Kidney (tissue), 14 donors: ENCODE data around the gene C1QL2. TPM values are rescaled to one million over a fixed set of nuclear protein-coding genes. Genes with fewer than 3 reads are reported as not detected.

Experiments used
- DNase-seq, 5 donors: peaks; one replicate each; pipeline ENCODE4 v3.0.0-alpha.2; 2013 to 2020
- FAIRE-seq: peaks from 2 replicates; lab custom pipeline; 2012; peaks lifted over from hg19 to GRCh38; lab: Jason Lieb, UNC
- H3K27ac ChIP-seq, 2 donors: one replicate each; pipeline ENCODE4 v1.7.0; 2013; ENCODE audit warnings: low read depth in 2 of 2, low read length in 2 of 2, inconsistent platforms in 1 of 2
- H3K27me3 ChIP-seq: one replicate; pipeline ENCODE4 v1.7.1; 2013; ENCODE audit warnings: low read length, inconsistent platforms; ENCODE audit not compliant: control insufficient read depth, insufficient read depth
- H3K36me3 ChIP-seq, 3 donors: one replicate each; pipeline versions ENCODE4 v1.7.0 to v1.7.1; 2013; ENCODE audit warnings: low read length in 3 of 3, control low read depth in 1 of 3, inconsistent platforms in 1 of 3; ENCODE audit not compliant: insufficient read depth in 3 of 3, control insufficient read depth in 2 of 3
- H3K4me1 ChIP-seq, 3 donors: one replicate each; pipeline versions ENCODE4 v1.7.0 to v1.7.1; 2013; ENCODE audit warnings: low read length in 3 of 3, inconsistent platforms in 1 of 3, low read depth in 1 of 3; ENCODE audit not compliant: control insufficient read depth in 2 of 3, insufficient read depth in 2 of 3
- H3K4me3 ChIP-seq, 3 donors: one replicate each; pipeline versions ENCODE4 v1.7.0 to v1.8.1; 2013; ENCODE audit warnings: low read length in 3 of 3, control low read depth in 1 of 3, inconsistent platforms in 1 of 3
- H3K9ac ChIP-seq, 3 donors: one replicate each; pipeline versions ENCODE4 v1.7.0 to v1.7.1; 2013; ENCODE audit warnings: low read length in 3 of 3, control low read depth in 1 of 3, inconsistent platforms in 1 of 3
- H3K9me3 ChIP-seq, 3 donors: one replicate each; pipeline versions ENCODE4 v1.7.0 to v1.7.1; 2013; ENCODE audit warnings: low read length in 3 of 3, control low read depth in 1 of 3, inconsistent platforms in 1 of 3; ENCODE audit not compliant: control insufficient read depth in 2 of 3, insufficient read depth in 1 of 3
- intact Hi-C: fragments of 100-400 bp; cut with DNase I; formaldehyde crosslinking; loops from one replicate; pipeline ENCODE4 v1.11.1; 2022
- polyA plus RNA-seq: library from polyadenylated mRNA; stranded (reverse); fragments of 350-450 nt; fragmentation: Illumina TruSeq; extraction: RNeasy Lipid Tissue Mini Kit (QIAGEN cat#74804); gene quantifications from one replicate; pipeline ENCODE4 v1.2.3, GENCODE V29; 2014; ENCODE audit warnings: low read depth, low replicate concordance; ENCODE audit not compliant: insufficient read depth
- total RNA-seq: library from RNA; stranded (reverse); fragmentation: NEBNext Ultra II Directional; extraction: Animal tissue kit (Norgen Biotek cat#: 25700); gene quantifications from one replicate; pipeline ENCODE4 v1.2.1, GENCODE V29; 2021
- TF ChIP-seq, protein P1 (sequence below): IDR thresholded peaks from 3 replicates; pipeline ENCODE4 v1.5.1; 2012; ENCODE audit warnings: mild to moderate bottlenecking, moderate library complexity, borderline replicate concordance; ENCODE audit not compliant: insufficient read depth; ENCODE audit errors: extremely low read depth
- donor health status: control.
- donor health status: control.
- donor health status: control.
- donor health status: control.
- donor health status: control.
- donor health status: DM: yes; HTN: yes; CAD: no.
- donor health status: Normal renal cell carcinoma (clear cell type).

Gene C1QL2
- total and polyA plus RNA-seq, 2 donors from 2014 or later = not detected

GRCh38 chr2:119197126-119197405 lies 38.5 kb upstream of the C1QL2 start:
- DNase-seq (no peak), FAIRE-seq (no peak)
- Histone ChIP-seq H3K4me1 (no peaks in the 10 kb centered on the region), H3K27ac (no peak overlapping the region), H3K36me3 (no peaks in the 10 kb centered on the region), H3K27me3 (no peaks in the 10 kb centered on the region), H3K4me3 (no peak overlapping the region), H3K9me3 (no peaks in the 10 kb centered on the region), H3K9ac (no peak overlapping the region)
- intact Hi-C loops = no loop called here
- TF ChIP-seq, protein P1, sequence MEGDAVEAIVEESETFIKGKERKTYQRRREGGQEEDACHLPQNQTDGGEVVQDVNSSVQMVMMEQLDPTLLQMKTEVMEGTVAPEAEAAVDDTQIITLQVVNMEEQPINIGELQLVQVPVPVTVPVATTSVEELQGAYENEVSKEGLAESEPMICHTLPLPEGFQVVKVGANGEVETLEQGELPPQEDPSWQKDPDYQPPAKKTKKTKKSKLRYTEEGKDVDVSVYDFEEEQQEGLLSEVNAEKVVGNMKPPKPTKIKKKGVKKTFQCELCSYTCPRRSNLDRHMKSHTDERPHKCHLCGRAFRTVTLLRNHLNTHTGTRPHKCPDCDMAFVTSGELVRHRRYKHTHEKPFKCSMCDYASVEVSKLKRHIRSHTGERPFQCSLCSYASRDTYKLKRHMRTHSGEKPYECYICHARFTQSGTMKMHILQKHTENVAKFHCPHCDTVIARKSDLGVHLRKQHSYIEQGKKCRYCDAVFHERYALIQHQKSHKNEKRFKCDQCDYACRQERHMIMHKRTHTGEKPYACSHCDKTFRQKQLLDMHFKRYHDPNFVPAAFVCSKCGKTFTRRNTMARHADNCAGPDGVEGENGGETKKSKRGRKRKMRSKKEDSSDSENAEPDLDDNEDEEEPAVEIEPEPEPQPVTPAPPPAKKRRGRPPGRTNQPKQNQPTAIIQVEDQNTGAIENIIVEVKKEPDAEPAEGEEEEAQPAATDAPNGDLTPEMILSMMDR = no peak

GRCh38 chr2:119196301-119197125 lies 38.0 kb upstream of the C1QL2 start:
- H3K9ac ChIP-seq = no peak overlapping the region
- H3K27ac ChIP-seq = no peak overlapping the region
- FAIRE-seq (no peak), DNase-seq (no peak)
- H3K36me3 ChIP-seq = no peaks in the 10 kb centered on the region
- H3K27me3 ChIP-seq = no peaks in the 10 kb centered on the region
- TF ChIP-seq, protein P1 = no peak
- intact Hi-C loops = no loop called here
- no peaks in the 10 kb centered on the region for H3K9me3 ChIP-seq
- no peaks in the 10 kb centered on the region for H3K4me1 ChIP-seq
- no peak overlapping the region for H3K4me3 ChIP-seq

- Histone ChIP-seq H3K36me3 (no peaks in the 10 kb centered on the region), H3K27me3 (no peaks in the 10 kb centered on the region), H3K27ac (no peak overlapping the region), H3K9me3 (no peaks in the 10 kb centered on the region), H3K4me1 (no peaks in the 10 kb centered on the region), H3K4me3 (no peak overlapping the region), H3K9ac (no peak overlapping the region)
- intact Hi-C loops = no loop called here
- FAIRE-seq (no peak), DNase-seq (no peak)
- TF ChIP-seq, protein P1 = no peak
Measured at GRCh38 chr2:119195887-119196286, 37.3 kb upstream of the C1QL2 start.
